Activated T-cell treated with anti-CD3 and anti-CD28 coated beads, Interleukin-2, amount 50 U/mL, for 72 hours (primary cell): ENCODE measurements around the gene ZNF224. TPM values are rescaled to one million over a fixed set of nuclear protein-coding genes. Genes with fewer than 3 reads are reported as not detected.

Source experiments
- ATAC-seq, 2 donors: fragments of 150-1000 bp; cut with Tn5 transposase; replicated peaks in 1 of 2; 2 replicates each; pipeline ENCODE4 v1.10.0; 2021; ENCODE audit warnings: moderate library complexity in 2 of 2, mild to moderate bottlenecking in 1 of 2
- DNase-seq, 2 donors: peaks; one replicate each; pipeline ENCODE4 v3.0.0; 2021 to 2022; ENCODE audit warnings: mixed read lengths in 1 of 2
- H3K27ac Mint-ChIP-seq: one replicate; pipeline ENCODE4 v1.8.0; 2022; ENCODE audit warnings: mild to moderate bottlenecking, moderate library complexity, mixed read lengths
- H3K27me3 Mint-ChIP-seq: one replicate; pipeline ENCODE4 v1.8.0; 2022; ENCODE audit warnings: low read depth, mixed read lengths
- H3K36me3 Mint-ChIP-seq, 2 donors: one replicate each; pipeline ENCODE4 v1.8.0; 2022; ENCODE audit warnings: mixed read lengths in 2 of 2, mild to moderate bottlenecking in 1 of 2; ENCODE audit not compliant: insufficient read depth in 2 of 2
- H3K4me1 Mint-ChIP-seq: one replicate; pipeline ENCODE4 v1.8.0; 2022; ENCODE audit warnings: low read depth, mixed read lengths
- H3K4me3 Mint-ChIP-seq, 2 donors: one replicate each; pipeline ENCODE4 v1.8.0; 2022; ENCODE audit warnings: mild to moderate bottlenecking in 2 of 2, mixed read lengths in 2 of 2, moderate library complexity in 2 of 2
- H3K9me3 Mint-ChIP-seq, 2 donors: one replicate each; pipeline ENCODE4 v1.8.0; 2022; ENCODE audit warnings: mixed read lengths in 2 of 2
- total RNA-seq, 2 donors: library from RNA; stranded (reverse); gene quantifications; one replicate each; pipeline ENCODE4 v1.2.3, GENCODE V29; 2022

Gene ZNF224
- total RNA-seq, 2 donors from 2014 or later = 23.6 to 26.3 TPM

- no peak for ATAC-seq
- no peak overlapping the region for H3K4me3 Mint-ChIP-seq
- peaks cover 43 to 60% of the 10 kb centered on the region in 2 donors for H3K36me3 Mint-ChIP-seq
- peaks cover 10 to 19% of the 10 kb centered on the region in 2 donors for H3K9me3 Mint-ChIP-seq
- DNase-seq = no peak
- H3K27ac Mint-ChIP-seq = no peak overlapping the region
- H3K27me3 Mint-ChIP-seq = no peaks in the 10 kb centered on the region
- H3K4me1 Mint-ChIP-seq = no peaks in the 10 kb centered on the region
Observed at GRCh38 chr19:44151491-44151890, 57.3 kb downstream of the ZNF224 start.

GRCh38 chr19:44156475-44156874 lies 62.3 kb downstream of the ZNF224 start:
- Mint-ChIP-seq H3K4me1 (no peaks in the 10 kb centered on the region), H3K27ac (no peak overlapping the region), H3K4me3 (no peak overlapping the region), H3K9me3 (peaks cover 17 to 34% of the 10 kb centered on the region in 2 donors), H3K36me3 (peaks cover 40 to 57% of the 10 kb centered on the region in 2 donors), H3K27me3 (no peaks in the 10 kb centered on the region)
- ATAC-seq = no peak
- DNase-seq = no peak

Other genes starting within 250 kb of the ZNF224 start
- 1 to 10 TPM; 1.6 to 3.3 TPM for gene ZNF404, start 210.4 kb upstream of the ZNF224 start, total RNA-seq
- 10 to 100 TPM; 11.4 to 13.9 TPM for gene ZNF45, start 159.1 kb upstream of the ZNF224 start, total RNA-seq
- gene ZNF221, start 143.1 kb upstream of the ZNF224 start, total RNA-seq = 1 to 10 TPM; 3.4 to 3.5 TPM
- 1 to 10 TPM; 6.0 to 7.5 TPM for gene ZNF155, start 110.2 kb upstream of the ZNF224 start, total RNA-seq
- gene ZNF230, start 91.4 kb upstream of the ZNF224 start, total RNA-seq = 1 to 10 TPM; 5.5 to 5.8 TPM
- gene ZNF222, start 69.0 kb upstream of the ZNF224 start, total RNA-seq = 1 to 10 TPM; 2.7 to 3.0 TPM
- 1 to 10 TPM in 1 of 2 donors, under 1 TPM in 1; 0.81 to 2.5 TPM for gene ZNF223, start 42.3 kb upstream of the ZNF224 start, total RNA-seq
- gene ZNF284, start 22.2 kb upstream of the ZNF224 start, total RNA-seq = 1 to 10 TPM; 3.3 TPM
- 1 to 10 TPM; 1.9 to 3.0 TPM for gene ZNF225, start 19.0 kb downstream of the ZNF224 start, total RNA-seq
- gene ZNF234, start 47.2 kb downstream of the ZNF224 start, total RNA-seq = 1 to 10 TPM; 6.2 to 8.5 TPM
- gene ZNF226, start 70.7 kb downstream of the ZNF224 start, total RNA-seq = 10 to 100 TPM; 15.3 to 16.3 TPM
- gene ZNF227, start 118.2 kb downstream of the ZNF224 start, total RNA-seq = 10 to 100 TPM; 31.5 to 36.6 TPM
- under 1 TPM; 0.28 to 0.38 TPM for gene ZNF233, start 165.5 kb downstream of the ZNF224 start, total RNA-seq
- 1 to 10 TPM; 4.7 to 6.2 TPM for gene ZNF235, start 210.7 kb downstream of the ZNF224 start, total RNA-seq